ENCODE data around the gene TTYH2.

Gene TTYH2

DNA sequence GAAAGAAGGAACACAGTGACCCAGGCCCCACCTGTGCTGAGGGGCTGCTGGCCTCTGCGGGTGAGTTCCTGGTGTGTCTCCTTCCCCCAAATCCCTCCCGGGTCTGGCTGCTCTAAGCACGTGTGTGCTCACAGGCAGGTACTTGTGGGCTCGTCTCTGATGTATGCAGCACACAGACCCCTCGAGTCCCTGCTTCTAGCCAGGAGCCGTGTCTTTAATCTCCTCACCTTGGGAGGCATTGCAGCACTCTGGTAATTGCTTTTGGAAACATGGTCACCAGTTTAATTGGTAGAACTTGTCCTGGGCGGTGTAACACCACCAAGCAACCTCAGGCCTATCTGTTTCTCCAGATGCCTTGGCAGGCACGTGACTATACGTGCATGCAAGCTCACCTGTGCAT lies 18.7 kb upstream of the TTYH2 start:
- Histone ChIP-seq H3K4me3 (ENCODE audit: insufficient read depth, low read depth, low read length) (no peak overlapping the region), H3K27ac (ENCODE audit: insufficient read depth, low read depth, low read length, poor library complexity, severe bottlenecking) (no peak overlapping the region), H3K27me3 (ENCODE audit: control insufficient read depth, insufficient read depth, low read length, poor library complexity, severe bottlenecking) (peaks cover 11% of the 10 kb centered on the region), H3K4me1 (ENCODE audit: control insufficient read depth, insufficient read depth, low read length) (peaks cover 11% of the 10 kb centered on the region), H3K36me3 (ENCODE audit: control insufficient read depth, insufficient read depth, low read length) (no peaks in the 10 kb centered on the region), H3K9me3 (ENCODE audit: control insufficient read depth, low read length) (no peaks in the 10 kb centered on the region)
- 88 to 90% methylated on average over 9 of the region's 9 CpGs for WGBS, 2 experiments

- H3K27ac ChIP-seq (ENCODE audit: insufficient read depth, low read depth, low read length, poor library complexity, severe bottlenecking) = no peak overlapping the region
- peaks cover 11% of the 10 kb centered on the region for H3K4me1 ChIP-seq (ENCODE audit: control insufficient read depth, insufficient read depth, low read length)
- no peak overlapping the region for H3K4me3 ChIP-seq (ENCODE audit: insufficient read depth, low read depth, low read length)
- H3K36me3 ChIP-seq (ENCODE audit: control insufficient read depth, insufficient read depth, low read length) = no peaks in the 10 kb centered on the region
- WGBS, 2 experiments = 76% methylated on average over 30 of the region's 30 CpGs
- H3K9me3 ChIP-seq (ENCODE audit: control insufficient read depth, low read length) = no peaks in the 10 kb centered on the region
- peaks cover 29% of the 10 kb centered on the region for H3K27me3 ChIP-seq (ENCODE audit: control insufficient read depth, insufficient read depth, low read length, poor library complexity, severe bottlenecking)
Observed at GRCh38 chr17:74196541-74197317, 16.6 kb upstream of the TTYH2 start.

DNA sequence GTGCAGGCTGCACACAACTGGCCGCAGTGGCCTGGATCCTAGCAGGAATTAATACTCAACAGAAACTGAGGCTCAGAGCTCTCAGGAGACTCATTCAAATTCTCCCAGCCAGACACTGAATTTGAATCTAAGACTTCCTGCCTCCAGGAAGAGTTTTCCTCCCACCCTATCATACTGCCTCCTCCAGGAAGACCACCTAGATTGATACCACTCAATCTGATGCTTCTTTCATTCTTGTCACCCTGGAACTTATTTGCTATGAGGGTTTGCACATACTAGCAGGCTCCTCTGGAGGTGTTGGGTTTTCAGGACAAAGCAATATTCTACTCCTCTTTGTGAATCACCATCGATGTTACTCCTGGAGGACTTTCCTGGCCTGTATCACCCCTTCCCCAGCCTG lies 15.6 kb upstream of the TTYH2 start:
- Histone ChIP-seq H3K4me1 (ENCODE audit: control insufficient read depth, insufficient read depth, low read length) (peaks cover 11% of the 10 kb centered on the region), H3K4me3 (ENCODE audit: insufficient read depth, low read depth, low read length) (no peak overlapping the region), H3K9me3 (ENCODE audit: control insufficient read depth, low read length) (no peaks in the 10 kb centered on the region), H3K27me3 (ENCODE audit: control insufficient read depth, insufficient read depth, low read length, poor library complexity, severe bottlenecking) (peaks cover 27% of the 10 kb centered on the region), H3K27ac (ENCODE audit: insufficient read depth, low read depth, low read length, poor library complexity, severe bottlenecking) (no peak overlapping the region), H3K36me3 (ENCODE audit: control insufficient read depth, insufficient read depth, low read length) (no peaks in the 10 kb centered on the region)
- 93 to 95% methylated on average over 2 of the region's 2 CpGs for WGBS, 2 experiments

GRCh38 chr17:74198694-74199093 lies 14.7 kb upstream of the TTYH2 start:
- WGBS, 2 experiments = 86 to 90% methylated on average over 6 of the region's 6 CpGs
- Histone ChIP-seq H3K27me3 (ENCODE audit: control insufficient read depth, insufficient read depth, low read length, poor library complexity, severe bottlenecking) (peaks cover 26% of the 10 kb centered on the region), H3K4me1 (ENCODE audit: control insufficient read depth, insufficient read depth, low read length) (peaks cover 11% of the 10 kb centered on the region), H3K9me3 (ENCODE audit: control insufficient read depth, low read length) (no peaks in the 10 kb centered on the region), H3K36me3 (ENCODE audit: control insufficient read depth, insufficient read depth, low read length) (no peaks in the 10 kb centered on the region), H3K27ac (ENCODE audit: insufficient read depth, low read depth, low read length, poor library complexity, severe bottlenecking) (no peak overlapping the region), H3K4me3 (ENCODE audit: insufficient read depth, low read depth, low read length) (no peak overlapping the region)

GRCh38 chr17:74199306-74200092 lies 13.9 kb upstream of the TTYH2 start:
- Histone ChIP-seq H3K4me3 (ENCODE audit: insufficient read depth, low read depth, low read length) (no peak overlapping the region), H3K4me1 (ENCODE audit: control insufficient read depth, insufficient read depth, low read length) (peaks cover 11% of the 10 kb centered on the region), H3K9me3 (ENCODE audit: control insufficient read depth, low read length) (no peaks in the 10 kb centered on the region), H3K27ac (ENCODE audit: insufficient read depth, low read depth, low read length, poor library complexity, severe bottlenecking) (no peak overlapping the region), H3K27me3 (ENCODE audit: control insufficient read depth, insufficient read depth, low read length, poor library complexity, severe bottlenecking) (peaks cover 26% of the 10 kb centered on the region), H3K36me3 (ENCODE audit: control insufficient read depth, insufficient read depth, low read length) (no peaks in the 10 kb centered on the region)
- 32 to 33% methylated on average over 35 of the region's 35 CpGs for WGBS, 2 experiments

- no peak overlapping the region for H3K4me3 ChIP-seq (ENCODE audit: insufficient read depth, low read depth, low read length)
- H3K36me3 ChIP-seq (ENCODE audit: control insufficient read depth, insufficient read depth, low read length) = peaks cover under 1% of the 10 kb centered on the region
- H3K27ac ChIP-seq (ENCODE audit: insufficient read depth, low read depth, low read length, poor library complexity, severe bottlenecking) = no peak overlapping the region
- no peaks in the 10 kb centered on the region for H3K9me3 ChIP-seq (ENCODE audit: control insufficient read depth, low read length)
- H3K27me3 ChIP-seq (ENCODE audit: control insufficient read depth, insufficient read depth, low read length, poor library complexity, severe bottlenecking) = peaks cover 25% of the 10 kb centered on the region
- H3K4me1 ChIP-seq (ENCODE audit: control insufficient read depth, insufficient read depth, low read length) = peaks cover 16% of the 10 kb centered on the region
- WGBS, 2 experiments = 78% methylated on average over 10 of the region's 10 CpGs
Observed at GRCh38 chr17:74200112-74200511, 13.3 kb upstream of the TTYH2 start.

DNA sequence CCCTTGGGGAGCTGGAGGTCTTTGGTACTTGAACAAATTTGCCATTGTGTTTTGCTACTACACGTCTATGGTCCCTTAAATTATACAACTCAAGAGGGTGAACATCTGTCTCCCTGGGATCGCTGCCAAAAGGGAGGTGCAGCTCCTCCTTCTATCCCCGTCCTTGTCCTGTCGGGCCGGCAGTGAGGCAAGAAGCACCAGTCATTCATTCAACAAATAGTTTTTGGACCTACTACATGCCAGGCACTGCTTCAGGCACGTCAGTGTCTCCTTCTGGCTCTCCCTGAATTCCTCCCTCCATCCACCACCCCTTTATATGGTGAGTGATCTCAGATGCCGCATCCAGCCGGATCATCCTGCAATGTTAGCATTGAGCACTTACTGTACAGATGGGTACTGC lies 12.1 kb upstream of the TTYH2 start:
- Histone ChIP-seq H3K9me3 (ENCODE audit: control insufficient read depth, low read length) (no peaks in the 10 kb centered on the region), H3K4me3 (ENCODE audit: insufficient read depth, low read depth, low read length) (no peak overlapping the region)
- WGBS, 2 experiments = 85 to 91% methylated on average over 8 of the region's 8 CpGs

GRCh38 chr17:74201948-74202347 lies 11.4 kb upstream of the TTYH2 start:
- no peak overlapping the region for H3K4me3 ChIP-seq (ENCODE audit: insufficient read depth, low read depth, low read length)
- H3K9me3 ChIP-seq (ENCODE audit: control insufficient read depth, low read length) = no peaks in the 10 kb centered on the region
- peaks cover 22% of the 10 kb centered on the region for H3K27me3 ChIP-seq (ENCODE audit: control insufficient read depth, insufficient read depth, low read length, poor library complexity, severe bottlenecking)
- peaks cover 15% of the 10 kb centered on the region for H3K4me1 ChIP-seq (ENCODE audit: control insufficient read depth, insufficient read depth, low read length)
- H3K27ac ChIP-seq (ENCODE audit: insufficient read depth, low read depth, low read length, poor library complexity, severe bottlenecking) = no peak overlapping the region
- peaks cover 14% of the 10 kb centered on the region for H3K36me3 ChIP-seq (ENCODE audit: control insufficient read depth, insufficient read depth, low read length)
- 86 to 91% methylated on average over 10 of the region's 10 CpGs for whole genome bisulfite sequencing, 2 experiments

More for the DNA sequence above, 12.1 kb upstream of the TTYH2 start:
- H3K4me1 ChIP-seq (ENCODE audit: control insufficient read depth, insufficient read depth, low read length) = peaks cover 22% of the 10 kb centered on the region
- peaks cover 22% of the 10 kb centered on the region for H3K27me3 ChIP-seq (ENCODE audit: control insufficient read depth, insufficient read depth, low read length, poor library complexity, severe bottlenecking)
- no peak overlapping the region for H3K27ac ChIP-seq (ENCODE audit: insufficient read depth, low read depth, low read length, poor library complexity, severe bottlenecking)
- peaks cover 12% of the 10 kb centered on the region for H3K36me3 ChIP-seq (ENCODE audit: control insufficient read depth, insufficient read depth, low read length)

- peaks cover 19% of the 10 kb centered on the region for H3K36me3 ChIP-seq (ENCODE audit: control insufficient read depth, insufficient read depth, low read length)
- peaks cover 22% of the 10 kb centered on the region for H3K27me3 ChIP-seq (ENCODE audit: control insufficient read depth, insufficient read depth, low read length, poor library complexity, severe bottlenecking)
- no peak overlapping the region for H3K27ac ChIP-seq (ENCODE audit: insufficient read depth, low read depth, low read length, poor library complexity, severe bottlenecking)
- H3K4me3 ChIP-seq (ENCODE audit: insufficient read depth, low read depth, low read length) = no peak overlapping the region
- H3K9me3 ChIP-seq (ENCODE audit: control insufficient read depth, low read length) = no peaks in the 10 kb centered on the region
- WGBS, 2 experiments = 74 to 77% methylated on average over 15 of the region's 15 CpGs
- H3K4me1 ChIP-seq (ENCODE audit: control insufficient read depth, insufficient read depth, low read length) = peaks cover 12% of the 10 kb centered on the region
Observed at GRCh38 chr17:74202938-74203337, 10.4 kb upstream of the TTYH2 start.

DNA sequence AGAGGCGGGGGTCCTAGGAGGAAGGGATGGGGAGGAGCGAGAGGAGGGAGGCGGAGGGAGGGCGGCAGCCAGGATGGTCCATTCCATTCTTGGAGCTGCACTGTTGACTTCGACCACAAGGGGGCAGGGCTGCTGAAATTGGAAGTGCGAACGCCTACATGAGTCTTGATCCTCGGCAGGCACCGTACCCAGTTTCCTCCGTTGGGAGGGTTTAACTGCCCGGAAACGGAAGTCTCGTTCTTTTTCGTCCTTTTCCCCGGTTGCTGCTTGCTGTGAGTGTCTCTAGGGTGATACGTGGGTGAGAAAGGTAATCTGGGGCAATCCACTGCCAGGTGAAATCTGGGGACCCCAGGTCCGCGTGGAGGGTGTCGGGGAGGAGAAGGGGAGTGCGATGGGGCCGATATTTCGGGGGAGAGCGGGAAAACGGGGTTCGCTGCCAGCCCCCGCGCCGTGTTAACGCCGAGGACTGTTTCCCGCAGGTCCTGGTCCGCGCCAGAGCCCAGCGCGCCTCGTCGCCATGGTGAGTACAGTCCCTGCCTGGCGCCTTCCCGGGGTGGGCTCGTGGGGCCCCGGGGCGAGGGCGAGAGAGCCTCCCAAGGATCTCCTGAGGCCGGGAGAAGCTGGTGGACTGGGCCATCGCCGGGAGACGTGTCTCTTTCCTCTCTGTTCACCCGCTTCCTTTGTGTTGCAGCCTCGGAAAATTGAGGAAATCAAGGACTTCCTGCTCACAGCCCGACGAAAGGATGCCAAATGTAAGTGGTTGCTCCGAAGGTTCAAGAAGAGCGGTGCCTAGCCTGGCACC lies 9.7 kb upstream of the TTYH2 start, which contains the start of gene RPL38:
Gene RPL38, plus strand, starts transcription at position 240 of the 802 bp plus-strand sequence. Its CDS starts 278 bp downstream, at position 518.
- 1% methylated on average over 53 of the region's 53 CpGs for WGBS, 2 experiments
- peak within 1 kb of the TSS; percentile 44 for H3K27ac ChIP-seq (ENCODE audit: insufficient read depth, low read depth, low read length, poor library complexity, severe bottlenecking)

More for the DNA sequence above, 9.7 kb upstream of the TTYH2 start, which contains the start of gene RPL38:
- Histone ChIP-seq H3K9me3 (ENCODE audit: control insufficient read depth, low read length) (no peaks in the 10 kb centered on the region), H3K36me3 (ENCODE audit: control insufficient read depth, insufficient read depth, low read length) (peaks cover 22% of the 10 kb centered on the region), H3K4me3 (ENCODE audit: insufficient read depth, low read depth, low read length) (peak within 1 kb of the TSS; percentile 76), H3K4me1 (ENCODE audit: control insufficient read depth, insufficient read depth, low read length) (peaks cover 12% of the 10 kb centered on the region), H3K27me3 (ENCODE audit: control insufficient read depth, insufficient read depth, low read length, poor library complexity, severe bottlenecking) (peaks cover 22% of the 10 kb centered on the region)
